Iris pigment epithelial cell (primary cell): ENCODE data around the gene SERPINE2.
A peak's percentile ranks its signal among the peaks of the same experiment; 100 is the strongest.

Experiments
- DNase-seq: peaks from one replicate; pipeline ENCODE4 v3.0.0-alpha.2; 2011; ENCODE audit warnings: low read depth

The SERPINE2 gene

DNA sequence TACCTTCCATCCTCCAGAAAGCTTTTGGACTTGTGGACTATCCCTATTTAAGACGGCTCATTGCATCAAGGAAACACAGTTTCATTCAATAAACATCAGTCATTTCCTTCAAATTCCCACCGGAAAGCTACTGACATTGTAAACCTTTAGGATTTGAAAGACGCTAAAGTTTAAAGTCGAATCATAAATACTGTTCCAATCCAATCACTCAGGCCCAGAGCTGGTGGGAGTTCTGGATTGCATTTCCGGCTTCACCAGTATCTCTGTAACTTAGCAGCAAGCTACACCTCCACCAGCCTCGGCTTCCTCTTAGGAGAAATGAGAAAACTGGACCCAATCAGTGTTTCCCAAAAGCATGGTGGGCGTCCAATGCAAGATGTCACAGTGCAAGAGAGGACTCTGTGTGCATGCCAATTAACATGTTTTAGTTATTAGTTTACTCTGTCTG is 95.5 kb downstream of the SERPINE2 start:
- peak; percentile 59 for DNase-seq

DNA sequence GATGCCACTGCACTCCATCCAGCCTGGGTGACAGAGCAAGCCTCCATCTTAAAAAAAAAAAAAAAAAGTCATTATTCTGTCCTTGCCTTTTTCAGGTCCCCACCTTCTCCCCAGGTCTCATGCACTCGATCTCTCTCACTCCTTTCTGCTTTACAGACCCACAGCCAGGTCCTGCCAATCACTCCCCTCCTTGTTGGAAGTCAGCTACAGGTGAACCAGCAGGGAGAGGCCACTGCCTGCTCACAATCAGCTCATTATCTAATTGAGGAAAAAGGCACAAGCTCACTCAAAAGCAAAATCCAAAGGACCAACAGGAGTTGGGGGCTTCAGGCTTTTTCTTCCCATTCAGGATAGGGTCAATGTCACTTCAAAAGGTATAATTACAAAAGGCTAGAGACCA is 96.0 kb downstream of the SERPINE2 start:
- no peak for DNase-seq

GRCh38 chr2:223941579-223942277 is 97.4 kb downstream of the SERPINE2 start:
- peak; percentile 79 for DNase-seq

GRCh38 chr2:223939438-223939837 is 99.6 kb downstream of the SERPINE2 start:
- DNase-seq: peak; percentile 70

- no peak for DNase-seq
Measured at GRCh38 chr2:223937535-223937934, 101.6 kb downstream of the SERPINE2 start.

GRCh38 chr2:223936862-223937326 is 102.2 kb downstream of the SERPINE2 start:
- no peak for DNase-seq

DNA sequence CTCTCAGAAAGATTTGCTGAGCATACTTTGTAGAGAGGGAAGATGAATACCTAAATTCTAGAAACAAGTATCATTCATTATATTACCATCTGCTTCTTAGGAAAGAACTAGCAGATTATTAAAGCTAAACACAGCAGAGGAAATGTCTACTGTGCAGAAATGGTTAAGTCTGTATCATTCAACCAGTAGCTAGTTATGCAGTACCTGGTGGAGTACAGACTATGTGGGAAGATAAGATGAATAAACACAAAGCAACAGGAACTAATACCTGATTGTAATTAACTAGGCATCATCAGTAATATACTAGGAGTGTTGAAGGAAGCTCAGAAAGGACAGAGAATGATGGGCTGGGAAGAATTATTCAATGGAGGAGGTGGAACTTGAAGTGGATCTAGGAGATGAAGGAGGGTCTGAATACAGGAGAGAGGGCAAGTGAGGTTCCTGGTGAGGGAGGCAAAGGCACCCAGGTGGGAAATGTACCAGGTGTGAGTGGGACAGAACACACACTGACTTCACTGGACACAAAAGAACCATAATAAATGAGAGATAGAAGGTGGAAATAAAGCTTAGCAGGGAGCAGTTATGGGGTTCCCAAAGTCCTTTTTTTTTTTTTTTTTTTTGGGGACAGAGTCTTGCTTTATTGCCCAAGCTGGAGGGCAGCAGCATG is 103.5 kb downstream of the SERPINE2 start:
- DNase-seq: no peak

- no peak for DNase-seq
Measured at GRCh38 chr2:223934870-223935269, 104.2 kb downstream of the SERPINE2 start.

DNA sequence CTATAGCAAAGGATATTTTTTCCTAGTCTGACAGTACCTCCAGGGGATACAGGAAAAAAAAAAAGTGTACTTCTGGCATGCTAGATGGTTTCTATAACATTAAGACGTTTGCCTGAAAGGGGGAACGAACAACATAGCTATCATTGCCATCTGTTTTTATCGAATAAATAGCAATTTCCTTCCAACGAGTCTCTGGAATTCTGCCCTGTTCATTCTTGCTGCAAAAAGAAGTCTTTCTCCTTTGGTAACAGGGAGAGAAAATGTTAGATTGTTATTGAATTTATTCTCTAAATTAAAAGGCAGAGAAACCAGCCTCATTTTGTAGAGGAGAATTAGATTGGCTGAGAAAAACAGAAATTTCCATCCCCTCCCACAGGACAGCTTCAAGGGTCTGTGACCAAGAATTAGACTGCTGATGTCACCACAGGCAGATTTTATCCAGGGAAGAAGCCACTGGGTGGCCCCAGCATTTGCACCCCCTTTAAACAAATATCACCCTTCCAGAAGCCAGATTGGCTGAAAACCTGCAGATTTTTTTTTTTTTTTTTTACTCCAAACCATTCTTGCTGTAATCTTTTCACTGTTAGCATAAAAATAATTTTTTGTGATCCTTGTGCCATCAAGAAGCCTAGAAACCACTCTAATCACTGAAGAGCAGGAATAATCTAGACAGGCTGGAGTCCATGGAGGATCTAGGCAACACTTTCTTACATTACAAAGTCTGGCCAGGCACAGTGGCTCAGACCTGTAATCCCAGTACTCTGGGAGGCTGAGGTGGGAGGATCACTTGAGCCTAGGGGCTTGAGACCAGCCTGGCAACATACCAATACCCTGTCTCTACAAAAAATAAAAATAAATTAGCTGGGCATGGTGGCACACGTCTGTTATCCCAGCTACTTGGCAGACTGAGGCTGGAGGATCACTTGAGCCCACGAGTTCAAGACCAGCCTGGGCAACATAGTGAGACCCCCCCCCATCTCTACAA is 106.0 kb downstream of the SERPINE2 start:
- no peak for DNase-seq

DNA sequence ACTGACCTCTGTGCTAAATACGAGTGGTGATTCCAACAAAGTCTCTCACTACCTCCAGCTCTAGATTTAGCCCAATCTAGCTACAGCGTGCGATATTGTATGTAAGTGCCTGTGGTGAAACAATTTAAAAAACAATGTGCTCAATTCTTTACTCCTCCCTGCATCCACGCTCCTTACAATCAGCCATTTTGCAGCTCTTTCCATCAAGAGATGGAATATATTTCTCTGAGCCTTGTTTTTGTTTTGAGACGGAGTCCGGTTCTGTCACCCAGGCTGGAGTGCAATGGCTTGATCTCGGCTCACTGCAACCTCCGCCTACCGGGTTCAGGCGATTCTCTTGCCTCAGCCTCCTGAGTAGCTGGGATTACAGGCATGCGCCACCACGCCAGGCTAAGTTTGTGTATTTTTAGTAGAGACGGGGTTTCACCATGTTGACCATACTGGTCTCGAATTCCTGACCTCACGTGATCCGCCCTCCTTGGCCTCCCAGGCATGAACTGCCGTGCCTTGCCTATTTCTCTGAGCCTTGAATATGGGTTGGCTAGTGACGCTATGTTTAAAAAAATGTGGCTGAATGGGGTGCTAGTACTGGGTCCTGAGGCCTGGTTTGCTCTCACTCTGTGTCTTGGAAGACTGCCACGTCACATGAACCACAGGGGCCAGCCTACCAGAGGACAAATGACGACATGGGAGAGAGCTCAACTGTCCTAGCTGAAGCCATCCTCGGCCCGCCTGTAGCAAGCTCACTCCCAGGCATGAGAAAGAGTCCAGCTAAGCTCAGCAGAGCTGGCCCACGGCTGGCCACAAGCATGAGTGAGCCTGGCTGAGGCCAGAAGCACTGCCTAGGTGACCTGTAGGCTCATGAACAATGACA is 108.7 kb downstream of the SERPINE2 start:
- peak; percentile 66 for DNase-seq

DNA sequence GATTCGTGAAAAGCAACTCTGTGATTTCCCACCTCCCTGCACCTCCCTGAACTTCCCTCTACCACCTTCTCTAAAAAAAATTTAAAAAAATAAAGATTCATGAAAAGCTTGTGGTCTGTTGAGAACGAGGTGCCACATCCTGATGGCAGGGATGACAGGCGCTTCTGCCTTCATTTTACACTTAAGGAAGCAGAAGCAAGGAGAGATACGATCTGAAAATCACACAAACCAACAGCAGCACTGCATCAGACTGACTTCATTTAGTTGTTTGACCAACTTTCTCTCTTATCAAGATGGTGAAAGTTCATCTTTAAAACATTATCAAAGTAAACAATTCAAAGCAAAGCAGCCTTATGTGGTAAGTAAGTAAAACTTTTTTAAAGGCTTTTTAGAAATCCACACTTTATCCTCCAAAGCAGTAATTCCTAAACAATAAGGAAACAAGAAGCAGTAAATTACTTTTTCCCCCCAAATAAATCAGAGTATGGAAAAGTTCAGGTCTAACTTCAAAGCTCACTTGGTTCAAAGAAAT is 109.4 kb downstream of the SERPINE2 start:
- DNase-seq: peak; percentile 23

DNA sequence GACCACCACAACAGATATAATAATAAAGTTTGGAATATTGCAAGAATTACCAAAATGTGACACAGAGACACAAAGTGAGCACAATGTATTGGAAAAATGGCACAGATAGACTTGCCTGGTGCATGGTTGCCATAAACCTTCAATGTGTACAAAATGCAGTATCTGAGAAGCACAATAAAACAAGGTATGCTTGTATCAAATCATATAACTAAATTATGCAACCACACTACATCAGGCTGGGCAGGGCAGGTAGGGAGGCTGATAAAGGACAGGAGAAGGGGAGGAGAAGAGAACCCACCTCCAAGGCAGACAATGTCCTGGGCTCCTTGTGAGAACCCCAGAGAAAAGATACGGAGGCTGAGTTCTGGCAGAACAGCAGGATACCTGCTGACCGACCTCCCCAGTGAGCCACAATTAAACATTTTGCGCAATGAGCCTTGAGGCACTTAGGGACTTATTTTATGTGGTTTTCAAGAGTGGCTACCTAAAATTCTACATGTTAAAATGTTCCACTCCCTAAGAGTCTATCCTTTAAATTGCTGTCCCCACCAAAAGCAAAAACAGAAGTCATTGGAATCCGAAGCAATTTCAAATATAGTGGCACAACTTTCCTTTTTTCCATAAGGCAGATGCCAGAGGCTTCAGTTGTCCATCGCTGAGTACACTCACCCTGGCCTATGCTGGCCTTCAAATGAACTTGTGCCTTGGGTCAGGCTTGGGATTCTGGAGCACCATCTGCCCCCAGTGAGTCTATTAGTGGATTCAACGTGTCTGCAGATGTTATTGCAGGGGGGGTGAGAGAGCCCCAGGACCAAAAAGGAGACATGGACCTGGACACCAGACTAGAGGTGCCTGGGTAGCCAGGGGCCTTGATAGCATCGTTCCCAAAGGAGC is 110.7 kb downstream of the SERPINE2 start:
- DNase-seq: no peak

DNA sequence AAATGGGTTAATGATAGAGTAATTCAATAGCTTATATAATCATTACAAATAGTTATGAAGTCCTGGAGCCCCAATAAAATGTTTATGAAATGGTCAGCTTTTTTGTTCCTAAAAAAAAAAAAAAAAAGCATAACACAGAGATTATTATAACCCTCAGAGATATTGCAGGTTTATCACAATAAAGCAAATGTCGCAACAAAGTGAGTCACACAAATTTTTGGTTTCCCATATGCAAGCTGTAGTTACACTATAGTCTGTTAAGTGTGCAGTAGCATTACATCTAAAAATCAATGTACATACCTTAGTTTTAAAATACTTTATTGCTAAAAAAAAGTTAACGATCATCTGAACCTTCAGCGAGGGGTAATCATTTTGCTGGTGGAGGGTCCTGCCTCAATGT is 114.0 kb downstream of the SERPINE2 start:
- DNase-seq: peak; percentile 81
